HG03175 (cell line): Measurements from ENCODE around the gene ZNF771.

ENCODE experiments used
- ATAC-seq: cut with Tn5 transposase; IDR thresholded peaks from one replicate; pipeline ENCODE4 v1.9.1; 2021; ENCODE audit warnings: mild to moderate bottlenecking, moderate library complexity; ENCODE audit not compliant: unreplicated experiment

Gene ZNF771

DNA sequence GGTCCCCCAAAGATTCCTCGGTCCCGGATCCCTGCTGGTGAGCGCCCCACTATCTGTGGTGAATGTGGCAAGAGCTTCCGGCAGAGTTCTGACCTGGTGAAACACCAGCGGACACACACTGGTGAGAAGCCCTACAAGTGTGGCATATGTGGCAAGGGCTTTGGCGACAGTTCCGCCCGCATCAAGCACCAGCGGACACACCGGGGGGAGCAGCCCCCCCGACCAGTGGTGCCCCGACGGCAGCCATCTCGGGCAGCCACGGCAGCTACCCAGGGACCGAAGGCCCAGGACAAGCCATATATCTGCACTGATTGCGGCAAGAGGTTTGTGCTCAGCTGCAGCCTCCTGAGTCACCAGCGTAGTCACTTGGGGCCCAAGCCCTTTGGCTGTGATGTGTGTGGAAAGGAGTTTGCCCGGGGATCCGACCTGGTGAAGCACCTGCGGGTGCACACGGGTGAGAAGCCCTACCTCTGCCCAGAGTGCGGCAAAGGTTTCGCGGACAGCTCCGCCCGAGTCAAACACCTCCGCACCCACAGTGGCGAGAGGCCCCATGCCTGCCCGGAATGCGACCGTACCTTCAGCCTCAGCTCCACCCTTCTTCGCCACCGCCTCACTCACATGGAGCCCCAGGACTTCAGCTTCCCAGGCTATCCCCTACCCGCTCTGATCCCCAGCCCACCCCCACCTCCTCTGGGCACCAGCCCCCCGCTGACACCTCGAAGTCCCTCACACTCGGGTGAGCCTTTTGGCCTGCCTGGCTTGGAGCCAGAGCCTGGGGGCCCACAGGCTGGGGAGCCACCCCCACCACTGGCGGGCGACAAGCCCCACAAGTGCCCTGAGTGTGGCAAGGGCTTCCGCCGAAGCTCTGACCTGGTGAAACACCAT, 9.4 kb upstream of the ZNF771 start:
- no peak for ATAC-seq

DNA sequence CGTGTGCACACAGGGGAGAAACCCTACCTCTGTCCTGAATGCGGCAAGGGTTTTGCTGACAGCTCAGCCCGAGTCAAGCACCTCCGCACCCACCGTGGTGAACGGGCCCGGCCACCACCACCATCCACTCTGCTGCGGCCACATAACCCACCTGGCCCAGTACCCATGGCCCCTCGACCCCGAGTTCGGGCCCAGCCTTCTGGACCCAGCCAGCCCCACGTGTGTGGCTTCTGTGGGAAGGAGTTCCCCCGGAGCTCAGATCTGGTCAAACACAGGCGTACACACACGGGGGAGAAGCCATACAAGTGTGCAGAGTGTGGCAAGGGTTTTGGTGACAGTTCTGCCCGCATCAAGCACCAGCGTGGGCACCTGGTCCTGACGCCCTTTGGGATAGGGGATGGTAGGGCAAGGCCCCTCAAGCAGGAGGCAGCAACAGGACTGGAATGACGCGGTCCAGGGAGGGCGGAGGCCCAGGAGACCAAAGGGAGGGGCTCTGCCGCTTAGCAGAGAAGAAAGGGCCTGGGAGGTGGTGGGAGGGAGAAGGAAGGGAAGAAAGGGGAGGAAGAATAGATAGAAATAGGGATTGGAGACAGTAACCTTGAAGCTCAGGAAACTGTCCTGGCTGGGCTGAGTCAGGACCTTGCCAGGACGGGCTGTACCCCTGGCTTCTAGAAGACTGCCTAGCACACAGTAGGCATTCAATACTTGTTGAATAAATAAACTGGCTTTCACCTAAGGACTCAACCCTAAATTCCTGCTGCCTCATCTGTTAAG, 8.6 kb upstream of the ZNF771 start:
- ATAC-seq, result no peak

DNA sequence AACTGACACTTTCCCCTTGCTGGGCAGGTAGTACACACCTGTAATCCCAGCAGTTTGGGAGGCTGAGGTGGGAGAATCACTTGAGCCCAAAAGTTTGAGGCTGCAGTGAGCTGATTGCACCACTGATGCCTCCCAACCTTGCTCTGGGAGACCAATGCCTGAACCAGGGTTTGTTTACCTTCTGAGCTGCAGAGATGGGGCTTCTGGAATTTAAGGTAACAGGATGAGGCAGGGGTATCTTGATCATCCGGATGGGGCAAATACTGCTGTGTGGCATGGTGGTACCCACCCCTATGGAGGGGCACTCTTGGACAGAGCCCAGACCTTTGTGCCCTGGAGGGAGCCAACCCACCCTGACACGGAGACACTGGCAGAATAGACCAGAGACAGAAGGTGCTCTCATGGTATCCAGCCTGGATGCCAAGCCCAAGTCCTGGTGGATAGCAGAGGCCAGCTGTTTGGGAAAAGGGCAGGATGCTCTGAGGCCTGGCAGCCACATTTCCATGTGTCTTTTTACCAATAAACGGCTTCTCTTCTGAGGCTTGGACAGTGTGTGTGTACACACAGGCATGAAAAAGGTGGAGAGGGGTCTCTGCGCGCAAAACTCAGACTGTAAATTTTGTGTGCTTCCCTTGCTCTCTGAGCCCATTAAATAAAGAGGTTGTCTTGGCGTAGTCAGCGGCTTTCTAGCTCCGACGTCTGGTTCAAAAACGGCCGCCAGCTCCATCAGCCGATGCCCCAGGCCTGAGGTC, 7.8 kb upstream of the ZNF771 start:
- ATAC-seq, result no peak

DNA sequence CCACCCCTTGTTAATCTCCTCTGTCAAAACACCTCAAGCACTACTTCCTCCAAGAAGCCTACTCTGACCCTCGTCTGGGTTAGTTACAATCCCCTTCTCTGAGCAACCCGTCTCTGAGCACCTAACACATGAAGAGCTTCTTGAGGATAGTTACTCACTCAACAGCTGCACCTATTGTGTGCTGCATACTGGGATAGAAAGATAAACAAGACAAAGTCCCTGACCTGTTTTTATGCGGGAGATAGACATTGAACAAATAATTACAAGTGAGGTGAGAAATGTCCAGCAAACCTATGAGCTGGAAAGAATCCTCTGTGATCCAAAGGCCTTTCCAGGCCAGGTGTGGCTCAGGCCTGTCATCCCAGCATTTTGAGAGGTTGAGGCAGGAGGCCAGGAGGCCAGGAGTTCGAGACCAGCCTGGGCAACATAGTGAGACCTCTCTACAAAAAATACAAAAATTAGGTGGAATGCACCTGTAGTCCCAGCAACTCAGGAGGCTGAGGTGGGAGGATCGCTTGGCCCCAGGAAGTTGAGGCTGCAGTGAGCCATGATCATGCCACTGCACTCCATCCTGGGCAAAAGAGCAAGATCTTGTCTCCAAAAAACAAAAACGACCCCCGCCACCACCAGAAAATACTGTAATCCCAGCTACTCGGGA, 5.5 kb upstream of the ZNF771 start:
- no peak for ATAC-seq

DNA sequence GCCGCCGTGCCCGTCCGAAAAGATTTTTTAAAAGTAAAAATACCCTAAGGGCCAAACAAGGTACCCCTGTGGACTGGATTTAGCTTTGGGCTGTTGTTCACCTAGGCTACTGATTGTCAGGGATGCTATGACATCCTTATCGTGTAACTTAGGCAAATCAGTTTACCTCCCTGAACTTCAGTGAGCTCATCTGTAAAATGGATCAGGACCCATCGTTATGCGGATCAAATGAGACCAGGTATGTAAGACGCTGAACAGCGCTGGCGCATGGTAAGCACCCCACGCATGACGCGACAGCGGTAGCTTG, 658 bp upstream of the ZNF771 start:
- ATAC-seq, result peak; percentile 9

DNA sequence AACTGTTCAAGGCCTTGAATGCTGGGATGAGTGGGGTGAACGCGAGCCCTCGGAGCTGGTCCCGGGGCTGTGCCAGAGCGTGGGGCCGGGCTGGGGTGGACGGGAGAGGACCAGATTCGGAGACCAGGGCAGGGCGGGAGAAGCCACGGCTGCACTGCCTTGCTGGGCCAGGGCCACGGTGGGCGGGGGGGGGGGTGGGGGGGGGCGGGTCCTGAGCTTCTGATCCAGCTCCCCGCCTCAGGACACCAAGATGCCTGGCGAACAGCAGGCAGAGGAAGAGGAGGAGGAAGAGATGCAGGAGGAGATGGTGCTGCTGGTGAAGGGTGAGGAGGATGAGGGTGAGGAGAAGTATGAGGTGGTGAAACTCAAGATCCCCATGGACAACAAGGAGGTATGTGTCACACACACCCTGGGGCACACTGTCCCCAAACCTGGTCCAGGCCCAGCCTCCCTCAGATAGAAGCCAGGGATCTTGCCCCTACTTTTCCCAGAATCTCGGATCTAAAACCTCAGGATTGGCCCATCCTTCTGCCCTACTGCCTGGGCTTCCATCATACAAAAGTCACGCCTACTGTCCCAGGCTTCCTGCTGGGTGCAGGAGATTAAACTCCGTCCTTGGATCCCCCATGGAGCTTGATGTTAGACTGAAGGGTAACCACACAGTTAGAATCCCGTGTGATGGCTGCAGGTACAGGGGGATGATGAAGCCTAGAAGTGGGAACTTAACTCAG, 563 bp downstream of the ZNF771 start:
- no peak for ATAC-seq

DNA sequence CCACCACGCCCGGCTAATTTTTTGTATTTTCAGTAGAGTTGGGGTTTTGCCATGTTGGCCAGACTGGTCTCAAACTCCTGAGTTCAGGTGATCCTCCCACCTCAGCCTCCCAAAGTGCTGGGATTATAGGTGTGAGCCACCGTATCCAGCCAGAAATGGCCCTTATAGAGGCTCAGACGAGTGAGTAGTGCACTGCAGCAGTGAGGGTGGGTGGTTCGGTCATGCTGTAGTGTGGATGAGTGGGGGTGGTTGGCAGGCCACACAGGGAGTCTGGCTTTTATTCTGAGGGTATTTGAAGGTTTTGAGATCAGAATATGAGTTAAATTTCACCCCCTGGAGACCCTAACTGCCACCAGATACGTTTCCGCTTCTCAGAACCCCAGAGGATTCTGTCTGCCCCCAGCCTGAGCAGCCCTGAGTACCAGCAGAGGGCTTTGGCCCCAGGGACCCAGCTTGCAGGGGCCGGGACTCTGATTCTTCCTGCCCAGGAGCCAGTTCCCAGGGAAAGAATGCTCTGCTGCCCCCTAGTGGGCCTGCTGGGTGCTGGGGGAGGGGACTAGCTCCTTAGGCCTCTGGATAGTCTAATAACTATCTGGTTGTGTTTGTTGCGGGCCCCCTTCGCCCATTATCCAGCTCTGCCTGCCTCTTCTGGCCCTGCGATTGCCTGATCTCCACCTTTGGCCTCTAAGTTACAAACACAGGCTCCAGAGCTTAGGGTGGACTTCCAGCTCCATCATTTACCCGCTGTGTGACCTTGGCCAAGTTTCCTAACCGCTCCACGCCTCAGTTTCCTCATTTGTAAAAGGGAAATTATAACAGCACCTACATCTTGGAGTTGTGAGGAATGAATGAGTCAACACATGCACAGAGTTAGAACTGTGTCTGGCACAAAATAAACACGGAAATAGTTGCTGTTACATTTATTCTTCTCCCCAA, 2.0 kb downstream of the ZNF771 start:
- ATAC-seq, result no peak

DNA sequence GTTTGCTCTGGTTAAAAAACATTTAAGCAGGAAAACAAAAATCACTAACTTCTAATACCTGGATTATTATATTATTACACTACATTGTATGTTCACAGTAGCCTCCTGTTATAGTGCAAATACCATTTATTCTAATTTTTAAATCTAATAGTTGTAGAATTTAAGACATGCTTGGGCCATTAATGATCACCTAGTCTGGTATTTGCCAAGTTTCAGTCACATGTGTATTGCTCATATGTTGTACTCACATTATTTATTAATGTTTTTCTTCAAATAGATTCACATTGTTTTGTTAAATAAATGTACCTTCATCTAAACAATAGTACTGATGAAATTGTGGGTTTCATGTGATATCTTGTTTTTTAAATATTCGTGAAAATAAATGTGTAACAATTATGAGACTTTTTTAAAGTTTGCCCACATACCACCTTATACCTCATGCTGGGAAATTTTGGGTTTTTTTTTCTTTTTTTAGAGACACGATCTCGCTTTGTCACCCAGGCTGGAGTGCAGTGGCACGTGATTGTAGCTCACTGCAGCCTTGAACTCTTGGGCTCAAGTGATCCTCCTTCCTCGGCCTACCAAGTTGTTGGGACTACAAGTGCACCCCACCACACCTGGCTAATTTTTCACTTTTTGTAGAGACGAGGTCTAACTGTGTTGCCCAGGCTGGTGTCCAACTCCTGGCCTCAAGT, 5.9 kb downstream of the ZNF771 start:
- ATAC-seq, result no peak

DNA sequence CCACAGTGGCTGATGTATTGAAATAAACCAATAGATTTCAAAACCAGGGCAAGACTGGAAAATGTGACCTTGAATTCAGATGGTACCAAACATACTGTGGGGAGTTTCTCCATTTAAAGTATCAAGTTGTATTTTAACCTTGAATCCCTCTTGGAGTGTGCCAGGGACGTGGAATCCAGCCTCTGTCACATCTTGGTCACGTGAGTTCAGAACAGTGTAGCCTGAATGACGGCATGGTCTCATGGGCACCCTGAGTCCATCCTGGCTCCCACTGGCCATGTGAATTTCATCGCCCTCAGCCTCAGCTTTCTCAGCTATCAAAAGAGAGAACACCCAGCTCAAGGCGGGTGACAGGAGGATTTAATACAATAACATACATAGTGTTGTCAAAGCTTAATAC, 6.8 kb downstream of the ZNF771 start:
- no peak for ATAC-seq

DNA sequence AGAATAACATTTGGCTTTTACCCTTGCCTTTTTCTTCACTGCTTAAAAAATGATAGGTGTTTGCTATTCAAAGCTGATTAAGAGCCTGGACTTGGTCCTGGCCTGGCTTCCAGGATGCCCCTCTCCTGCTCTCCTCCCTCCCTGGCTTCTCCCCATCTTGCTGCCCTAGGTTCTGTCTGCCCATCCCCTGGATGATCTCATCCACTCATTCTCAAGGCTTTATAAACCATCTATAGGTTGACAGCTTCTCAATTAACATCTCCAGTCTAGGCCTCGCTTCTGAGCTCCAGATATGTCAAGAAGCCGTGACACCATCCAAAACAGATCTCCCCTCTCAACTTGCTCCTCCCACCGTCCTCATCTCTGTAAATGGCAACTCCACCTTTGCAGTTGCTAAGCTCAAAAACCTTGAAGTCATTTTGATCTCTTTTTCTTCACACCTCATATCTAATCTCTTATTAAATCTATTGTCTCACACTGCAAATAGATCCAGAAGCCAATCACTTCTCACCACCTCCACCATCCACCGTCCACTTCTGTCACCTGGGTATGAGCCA, 8.7 kb downstream of the ZNF771 start:
- ATAC-seq, result no peak

DNA sequence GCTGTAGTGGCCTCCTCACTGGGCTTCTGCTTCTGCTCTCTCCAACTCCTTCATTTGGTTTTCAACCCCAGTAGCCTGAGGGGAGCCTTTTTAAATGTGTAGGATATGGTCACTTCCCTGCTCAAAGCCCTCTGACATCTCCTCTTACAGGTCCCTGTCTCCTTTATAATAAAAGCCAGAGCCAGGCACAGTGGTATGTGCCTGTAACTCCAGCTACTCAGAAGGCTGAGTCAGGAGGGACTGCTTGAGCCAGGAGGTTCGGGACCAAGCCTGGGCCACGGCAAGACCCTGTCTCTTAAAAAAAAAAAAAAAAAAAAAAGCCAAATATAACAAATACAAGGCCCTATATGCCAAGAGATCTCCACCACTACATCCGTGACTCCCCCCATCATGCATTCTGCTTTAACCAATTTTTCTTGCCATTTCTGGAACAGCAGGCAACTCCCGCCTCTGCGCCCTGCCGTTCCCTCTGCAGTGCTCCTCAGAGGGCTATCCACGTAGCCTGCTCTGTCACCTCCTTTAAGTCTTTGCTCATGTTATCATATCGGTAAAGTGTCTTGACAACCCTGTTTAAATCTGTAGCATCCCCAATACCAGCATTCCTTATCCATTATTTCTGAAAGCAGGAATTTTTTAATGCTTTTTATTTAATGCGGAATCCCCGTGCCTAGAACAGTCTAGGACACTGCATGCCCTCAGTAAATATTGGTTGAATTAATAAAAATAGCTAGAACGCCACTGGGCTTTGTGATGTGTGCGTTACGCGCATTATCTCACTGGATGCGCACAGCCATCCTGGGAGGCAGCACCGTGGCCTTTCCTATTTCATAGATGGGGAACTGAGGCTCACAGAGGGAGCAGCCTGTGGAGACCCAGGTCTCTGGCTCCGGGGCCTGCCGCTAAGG, 9.5 kb downstream of the ZNF771 start:
- ATAC-seq, result no peak

DNA sequence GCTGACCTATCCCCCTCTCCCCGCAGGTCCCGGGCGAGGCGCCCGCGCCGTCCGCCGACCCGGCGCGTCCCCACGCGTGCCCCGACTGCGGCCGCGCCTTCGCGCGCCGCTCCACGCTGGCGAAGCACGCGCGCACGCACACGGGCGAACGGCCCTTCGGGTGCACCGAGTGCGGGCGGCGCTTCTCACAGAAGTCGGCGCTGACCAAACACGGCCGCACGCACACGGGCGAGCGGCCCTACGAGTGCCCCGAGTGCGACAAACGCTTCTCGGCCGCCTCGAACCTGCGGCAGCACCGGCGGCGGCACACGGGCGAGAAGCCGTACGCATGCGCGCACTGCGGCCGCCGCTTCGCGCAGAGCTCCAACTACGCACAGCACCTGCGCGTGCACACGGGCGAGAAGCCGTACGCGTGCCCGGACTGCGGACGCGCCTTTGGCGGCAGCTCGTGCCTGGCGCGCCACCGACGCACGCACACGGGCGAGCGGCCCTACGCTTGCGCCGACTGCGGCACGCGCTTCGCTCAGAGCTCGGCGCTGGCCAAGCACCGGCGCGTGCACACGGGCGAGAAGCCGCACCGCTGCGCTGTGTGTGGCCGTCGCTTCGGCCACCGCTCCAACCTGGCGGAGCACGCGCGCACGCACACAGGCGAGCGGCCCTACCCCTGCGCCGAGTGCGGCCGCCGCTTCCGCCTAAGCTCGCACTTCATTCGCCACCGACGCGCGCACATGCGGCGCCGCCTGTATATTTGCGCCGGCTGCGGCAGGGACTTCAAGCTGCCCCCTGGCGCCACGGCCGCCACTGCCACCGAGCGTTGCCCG, 10.3 kb downstream of the ZNF771 start:
- peak; percentile 76 for ATAC-seq

DNA sequence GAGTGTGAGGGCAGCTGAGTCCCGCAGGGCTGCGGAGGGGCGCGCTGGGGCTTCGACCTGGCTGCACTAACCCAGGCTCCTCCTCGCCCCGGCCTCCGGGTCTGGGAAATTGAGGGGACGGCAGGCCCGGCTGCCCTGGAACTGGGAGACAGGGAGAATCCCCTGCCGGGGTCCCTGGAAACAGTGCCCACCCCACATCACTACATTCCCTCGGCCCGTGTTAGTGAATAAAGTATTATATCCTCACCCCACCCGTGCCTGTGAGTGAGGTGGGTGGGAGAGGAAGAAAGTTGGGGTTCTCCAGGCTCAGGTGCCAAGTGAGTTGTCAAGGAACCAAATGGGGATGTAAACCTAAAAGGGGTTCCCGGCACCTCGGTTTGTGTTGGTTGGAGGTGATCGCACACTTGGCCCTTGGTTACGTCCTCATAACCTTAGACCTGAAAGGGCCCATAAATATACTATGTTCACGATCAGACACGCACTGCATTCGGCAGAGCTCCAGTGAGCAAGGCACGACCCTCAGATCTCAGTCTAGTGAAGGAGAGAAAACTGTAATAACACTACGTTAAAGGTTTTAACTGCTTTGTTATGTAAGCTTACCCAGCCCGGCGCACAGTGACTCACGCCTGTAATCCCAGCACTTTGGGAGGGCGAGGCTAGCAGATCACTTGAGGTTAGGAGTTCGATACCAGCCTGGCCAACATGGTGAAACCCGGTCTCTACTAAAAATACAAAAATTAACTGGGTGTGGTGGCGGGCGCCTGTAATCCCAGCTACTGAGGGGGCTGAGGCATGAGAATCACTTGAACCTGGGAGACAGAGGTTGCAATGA, 11.2 kb downstream of the ZNF771 start:
- no peak for ATAC-seq

DNA sequence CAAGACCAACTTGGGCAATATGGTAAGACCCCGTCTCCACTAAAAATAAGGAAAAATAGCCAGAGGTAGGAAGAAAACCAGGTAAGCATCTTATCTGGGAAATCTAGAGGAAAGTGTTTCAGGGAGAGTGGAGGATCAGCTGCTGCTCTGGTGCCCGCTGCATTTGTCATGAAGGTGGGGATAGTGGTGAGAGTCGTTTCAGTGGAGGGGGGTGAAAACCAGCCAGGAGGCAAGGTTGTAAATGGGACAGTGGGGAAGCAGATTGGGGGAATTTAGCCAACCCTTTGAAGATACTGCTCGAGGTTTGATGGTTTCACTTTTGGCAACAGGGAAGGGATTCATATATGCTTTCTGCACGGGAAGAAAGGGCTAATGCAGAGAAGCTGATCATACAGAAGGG, 13.6 kb downstream of the ZNF771 start:
- no peak for ATAC-seq

DNA sequence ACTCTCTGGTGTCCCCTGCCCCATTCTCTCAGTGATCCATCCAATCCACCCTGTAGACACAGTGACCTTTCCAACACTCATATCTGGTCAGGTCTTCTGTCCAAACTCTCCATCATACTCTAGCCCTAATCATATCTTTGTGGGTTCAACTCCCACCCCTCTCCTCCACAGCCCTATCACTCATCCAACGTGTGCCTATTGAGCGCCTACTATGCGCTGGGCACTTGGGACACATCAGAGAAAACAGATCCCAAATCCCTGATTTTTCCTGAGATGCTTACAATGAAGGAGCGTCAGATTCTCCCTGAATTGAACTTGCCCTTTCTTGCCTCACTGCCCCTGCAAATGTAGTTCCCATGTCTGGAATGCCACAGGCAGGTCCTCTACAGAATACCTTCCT, 20.6 kb downstream of the ZNF771 start:
- ATAC-seq, result no peak

DNA sequence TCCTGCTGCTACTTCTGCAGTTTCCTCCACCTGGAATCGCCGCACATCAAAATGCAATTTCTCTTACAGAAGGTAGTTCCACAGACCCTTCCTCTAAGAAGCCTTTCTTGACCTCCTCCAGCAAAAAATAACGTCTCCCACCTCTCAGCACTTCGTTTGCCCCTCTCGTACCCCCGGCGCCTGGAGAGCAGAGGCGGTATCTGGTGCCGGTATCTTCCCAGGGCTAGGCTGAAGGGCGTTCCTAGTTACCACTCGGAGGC, 21.9 kb downstream of the ZNF771 start:
- ATAC-seq, result no peak
